Retinal pigment epithelial cell (primary cell): Measurements from ENCODE around the gene RNU5B-1.

Experiments
- DNase-seq: peaks from one replicate; pipeline ENCODE4 v3.0.0-alpha.2; 2010; ENCODE audit warnings: low read depth
- H3K4me3 ChIP-seq: 2 replicates; pipeline ENCODE4 v1.5.1; 2011; ENCODE audit warnings: mild to moderate bottlenecking, low read length, control low read depth, moderate library complexity
- TF ChIP-seq, protein P1 (sequence below): conservative IDR thresholded peaks from 2 replicates; pipeline ENCODE4 v1.5.1; 2011; ENCODE audit warnings: low read depth, low read length, control low read depth, inconsistent platforms

RNU5B-1 gene

DNA sequence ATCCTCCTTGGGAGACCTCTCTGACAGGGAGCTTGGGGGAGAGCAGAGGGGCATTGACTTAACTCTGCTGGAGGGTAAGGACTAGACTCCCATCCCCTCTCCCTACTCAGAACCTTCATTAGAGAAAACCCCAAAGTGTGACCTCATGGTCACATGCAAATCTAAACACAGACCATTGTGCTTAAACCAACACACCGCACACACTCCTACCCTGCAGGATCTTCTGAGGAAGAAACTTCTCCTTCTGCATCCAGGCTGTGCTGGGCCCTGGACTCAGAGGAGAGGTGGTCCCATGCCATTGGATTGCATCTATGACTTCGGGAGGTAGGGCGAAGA, 17.0 kb upstream of the RNU5B-1 start:
- TF ChIP-seq, protein P1, sequence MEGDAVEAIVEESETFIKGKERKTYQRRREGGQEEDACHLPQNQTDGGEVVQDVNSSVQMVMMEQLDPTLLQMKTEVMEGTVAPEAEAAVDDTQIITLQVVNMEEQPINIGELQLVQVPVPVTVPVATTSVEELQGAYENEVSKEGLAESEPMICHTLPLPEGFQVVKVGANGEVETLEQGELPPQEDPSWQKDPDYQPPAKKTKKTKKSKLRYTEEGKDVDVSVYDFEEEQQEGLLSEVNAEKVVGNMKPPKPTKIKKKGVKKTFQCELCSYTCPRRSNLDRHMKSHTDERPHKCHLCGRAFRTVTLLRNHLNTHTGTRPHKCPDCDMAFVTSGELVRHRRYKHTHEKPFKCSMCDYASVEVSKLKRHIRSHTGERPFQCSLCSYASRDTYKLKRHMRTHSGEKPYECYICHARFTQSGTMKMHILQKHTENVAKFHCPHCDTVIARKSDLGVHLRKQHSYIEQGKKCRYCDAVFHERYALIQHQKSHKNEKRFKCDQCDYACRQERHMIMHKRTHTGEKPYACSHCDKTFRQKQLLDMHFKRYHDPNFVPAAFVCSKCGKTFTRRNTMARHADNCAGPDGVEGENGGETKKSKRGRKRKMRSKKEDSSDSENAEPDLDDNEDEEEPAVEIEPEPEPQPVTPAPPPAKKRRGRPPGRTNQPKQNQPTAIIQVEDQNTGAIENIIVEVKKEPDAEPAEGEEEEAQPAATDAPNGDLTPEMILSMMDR = no peak
- DNase-seq = no peak
- peak overlapping the region; percentile 49 for H3K4me3 ChIP-seq

DNA sequence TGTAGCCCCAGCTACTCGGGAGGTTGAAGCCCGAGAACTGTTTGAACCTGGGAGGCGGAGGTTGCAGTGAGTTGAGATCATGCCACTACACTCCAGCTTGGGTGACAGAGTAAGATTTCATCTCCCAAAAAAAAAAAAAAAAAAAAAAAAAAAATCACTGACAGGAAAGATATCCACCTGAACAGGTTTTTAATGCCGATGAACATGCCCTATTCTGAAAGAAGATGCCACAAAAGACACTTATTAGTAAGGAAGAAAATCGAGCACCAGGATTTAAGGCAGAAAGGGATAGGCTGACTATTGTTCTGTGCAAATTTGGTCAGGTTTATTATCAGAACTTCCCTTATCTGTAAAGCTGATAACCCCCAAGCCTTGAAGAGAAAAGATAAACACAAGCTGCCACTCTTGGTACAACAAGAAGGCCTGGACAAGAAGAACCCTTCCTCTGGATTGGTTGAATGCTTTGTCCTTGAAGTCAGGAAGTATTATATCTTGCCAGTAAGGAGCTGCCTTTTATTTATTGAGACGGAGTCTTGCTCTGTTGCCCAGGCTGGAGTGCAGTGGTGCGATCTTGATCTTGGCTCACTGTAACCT, 15.1 kb upstream of the RNU5B-1 start:
- no peak overlapping the region for H3K4me3 ChIP-seq
- TF ChIP-seq, protein P1 = no peak
- no peak for DNase-seq

DNA sequence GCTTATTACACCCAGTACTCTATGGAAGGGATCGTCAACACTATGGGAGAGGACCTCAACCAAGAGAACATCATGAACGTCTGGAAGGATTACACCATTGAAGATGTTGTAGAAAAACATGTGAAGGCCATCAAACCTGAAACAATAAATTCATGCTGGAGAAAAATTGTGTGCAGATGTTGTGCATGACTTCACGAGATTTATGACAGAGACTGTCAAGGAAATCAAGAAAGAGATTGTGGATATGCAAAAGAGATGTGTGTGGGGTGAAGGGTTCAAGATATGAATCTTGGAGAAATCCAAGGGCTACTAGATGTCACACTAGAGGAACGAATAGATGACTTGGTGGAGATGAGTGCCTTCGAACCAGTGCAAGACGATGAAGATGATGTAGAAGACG, 14.2 kb upstream of the RNU5B-1 start:
- TF ChIP-seq, protein P1 = no peak
- H3K4me3 ChIP-seq = no peak overlapping the region
- DNase-seq = no peak

DNA sequence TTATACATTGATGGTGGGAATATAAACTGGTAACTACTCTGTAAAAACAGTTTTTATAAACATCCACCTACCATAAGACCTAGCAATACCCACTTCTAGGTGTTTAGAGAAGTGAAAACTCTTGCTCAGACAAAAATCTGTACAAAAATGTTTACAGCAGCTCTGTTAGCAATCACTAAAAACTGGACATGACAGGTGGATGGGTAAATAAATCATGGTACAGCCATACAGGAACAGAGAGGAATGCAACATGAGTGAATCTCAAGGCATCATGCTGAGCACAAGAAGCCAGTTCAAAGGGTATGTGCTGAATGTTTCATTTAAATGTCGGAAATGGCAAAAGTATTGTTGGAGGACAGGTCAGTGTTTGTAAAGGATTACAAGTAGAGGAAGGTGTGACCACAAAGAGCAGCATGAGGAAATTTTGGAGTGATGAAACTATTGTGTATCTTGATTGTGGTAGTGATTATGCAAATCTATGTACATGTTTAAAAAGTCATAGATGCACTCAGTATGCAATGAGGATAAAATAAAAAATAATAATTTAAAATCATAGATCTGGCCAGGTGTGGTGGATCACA, 11.4 kb upstream of the RNU5B-1 start:
- TF ChIP-seq, protein P1 = no peak
- no peak overlapping the region for H3K4me3 ChIP-seq
- DNase-seq = no peak

DNA sequence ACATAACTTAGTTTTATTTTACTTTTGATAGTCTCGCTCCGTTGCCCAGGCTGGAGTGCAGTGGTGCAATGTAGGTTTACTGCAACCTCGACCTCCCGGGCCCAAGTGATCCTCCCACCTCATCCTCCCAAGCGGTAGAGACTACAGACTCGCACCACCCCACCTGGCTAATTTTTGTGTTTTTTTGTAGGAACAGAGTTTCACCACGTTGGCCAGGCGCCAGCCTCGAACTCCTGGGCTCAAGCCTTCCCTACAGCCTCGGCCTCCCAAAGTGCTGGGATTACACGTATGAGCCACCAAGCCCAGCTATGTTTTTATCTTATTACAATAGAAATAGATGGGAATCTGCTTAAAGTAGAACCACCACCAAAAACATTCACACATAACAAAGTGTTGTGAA, 5.7 kb upstream of the RNU5B-1 start:
- TF ChIP-seq, protein P1 = no peak
- DNase-seq = no peak
- no peak overlapping the region for H3K4me3 ChIP-seq

DNA sequence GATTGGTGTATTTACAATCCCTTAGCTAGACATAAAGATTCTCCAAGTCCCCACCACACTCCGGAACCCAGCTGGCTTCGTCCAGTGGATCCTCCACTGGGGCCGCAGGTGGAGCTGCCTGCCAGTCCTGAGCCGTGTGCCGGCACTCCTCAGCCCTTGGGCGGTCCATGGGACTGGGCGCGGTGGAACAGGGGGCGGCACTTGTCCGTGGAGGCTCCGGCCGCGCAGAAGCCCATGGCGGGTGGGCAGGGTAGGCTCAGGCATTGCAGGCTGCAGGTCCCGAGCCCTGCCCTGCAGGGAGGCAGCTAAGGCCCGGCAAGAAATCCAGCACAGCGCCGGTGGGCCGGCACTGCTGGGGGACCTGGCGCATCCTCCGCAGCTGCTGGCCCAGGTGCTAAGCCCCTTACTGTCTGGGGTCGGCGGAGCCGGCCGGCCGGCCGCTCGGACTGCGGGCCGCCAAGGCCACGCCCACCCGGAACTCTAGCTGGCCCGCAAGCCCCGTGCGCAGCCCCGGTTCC, 3.5 kb upstream of the RNU5B-1 start:
- H3K4me3 ChIP-seq = no peak overlapping the region
- DNase-seq = no peak
- TF ChIP-seq, protein P1 = no peak

DNA sequence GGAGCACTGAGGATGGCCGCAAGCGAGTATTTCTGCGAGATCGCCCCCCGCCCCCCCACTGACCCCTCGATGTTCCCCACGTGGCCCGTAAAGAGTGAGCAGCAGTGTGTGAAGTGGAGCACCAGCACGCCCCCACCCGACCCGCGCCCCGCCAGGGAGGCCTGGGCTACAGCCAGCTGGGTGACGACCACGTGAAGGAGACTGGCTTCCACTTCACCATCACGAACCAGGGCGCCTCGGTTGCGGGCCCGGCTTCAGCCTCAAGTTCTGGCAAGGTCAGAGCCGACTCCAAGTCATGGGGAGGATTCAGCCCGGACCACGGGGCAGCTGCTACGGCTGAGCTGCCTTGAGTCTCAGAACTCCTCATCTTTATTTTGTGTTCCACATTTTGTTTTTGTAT, 2.4 kb upstream of the RNU5B-1 start:
- TF ChIP-seq, protein P1 = no peak
- no peak overlapping the region for H3K4me3 ChIP-seq
- no peak for DNase-seq
